Activated CD8-positive, alpha-beta T cell treated with anti-CD3 and anti-CD28 coated beads for 36 hours (primary cell): ENCODE results near the gene GPC5. TPM values are rescaled to one million over a fixed set of nuclear protein-coding genes. Genes with fewer than 3 reads are reported as not detected.

Source experiments
- ATAC-seq: fragments of 200-7000 bp; cut with Tn5 transposase; one replicate; pipeline ENCODE4 v1.10.0; 2021; ENCODE audit warnings: mild to moderate bottlenecking, moderate library complexity
- CTCF ChIA-PET: fragments of 350-600 bp; sonication (Branson Sonifier 250); formaldehyde crosslinking; loops from one replicate; lab custom pipeline; 2021; ENCODE audit warnings: antibody characterized with exemption; lab: Charles Lee
- POLR2A ChIA-PET: fragments of 350-600 bp; sonication (Branson Sonifier 250); formaldehyde crosslinking; loops from one replicate; lab custom pipeline; 2021; ENCODE audit warnings: antibody characterized with exemption; lab: Charles Lee
- DNase-seq: peaks from one replicate; pipeline ENCODE4 v3.0.0-alpha.2; 2020
- H3K27ac Mint-ChIP-seq: one replicate; pipeline ENCODE4 v1.8.0; 2021; ENCODE audit warnings: mild to moderate bottlenecking, mixed read lengths
- H3K27me3 Mint-ChIP-seq: one replicate; pipeline ENCODE4 v1.8.0; 2021; ENCODE audit warnings: mixed read lengths
- H3K36me3 Mint-ChIP-seq: one replicate; pipeline ENCODE4 v1.8.0; 2021; ENCODE audit warnings: low read depth, mixed read lengths
- H3K4me1 Mint-ChIP-seq: one replicate; pipeline ENCODE4 v1.8.0; 2021; ENCODE audit warnings: low read depth, mixed read lengths
- H3K4me3 Mint-ChIP-seq: one replicate; pipeline ENCODE4 v1.8.0; 2021; ENCODE audit warnings: mild to moderate bottlenecking, moderate library complexity, mixed read lengths
- H3K9me3 Mint-ChIP-seq: one replicate; pipeline ENCODE4 v1.8.0; 2021; ENCODE audit warnings: mixed read lengths
- CTCF ChIP-seq: fragments of 200-600 bp; IDR thresholded peaks from one replicate; pipeline ENCODE4 v1.8.0; 2022; ENCODE audit warnings: antibody characterized with exemption, mild to moderate bottlenecking
- intact Hi-C: fragments of 100-400 bp; cut with micrococcal nuclease; formaldehyde crosslinking; loops from one replicate; pipeline ENCODE4 v1.10.0; 2022
- total RNA-seq, 2 experiments: library from RNA; stranded (reverse); gene quantifications; one replicate each; pipeline ENCODE4 v1.2.3, GENCODE V29; 2021

Gene GPC5
- total RNA-seq, 2 experiments from 2014 or later: 0.13 to 0.14 TPM

- H3K27ac Mint-ChIP-seq: no peak overlapping the region
- DNase-seq (no peak), ATAC-seq (no peak)
- H3K27me3 Mint-ChIP-seq: no peaks in the 10 kb centered on the region
- intact Hi-C loops: no loop called here
- POLR2A ChIA-PET: no interaction called here
- CTCF ChIA-PET: no interaction called here
- H3K4me3 Mint-ChIP-seq: no peak overlapping the region
- no peaks in the 10 kb centered on the region for H3K36me3 Mint-ChIP-seq
- TF ChIP-seq CTCF: no peak
- H3K9me3 Mint-ChIP-seq: peaks cover 5% of the 10 kb centered on the region
- no peaks in the 10 kb centered on the region for H3K4me1 Mint-ChIP-seq
Observed at GRCh38 chr13:92321174-92321573, 922.8 kb downstream of the GPC5 start.

- H3K4me1 Mint-ChIP-seq: no peaks in the 10 kb centered on the region
- intact Hi-C loops: no loop called here
- ChIA-PET POLR2A (no interaction called here), CTCF (no interaction called here)
- TF ChIP-seq CTCF: no peak
- H3K9me3 Mint-ChIP-seq: peaks cover 4% of the 10 kb centered on the region
- H3K4me3 Mint-ChIP-seq: no peak overlapping the region
- H3K27me3 Mint-ChIP-seq: no peaks in the 10 kb centered on the region
- H3K27ac Mint-ChIP-seq: no peak overlapping the region
- DNase-seq (no peak), ATAC-seq (no peak)
- H3K36me3 Mint-ChIP-seq: no peaks in the 10 kb centered on the region
Observed at GRCh38 chr13:92345627-92346026, 947.2 kb downstream of the GPC5 start.

GRCh38 chr13:92346046-92346445, 947.6 kb downstream of the GPC5 start:
- H3K36me3 Mint-ChIP-seq: no peaks in the 10 kb centered on the region
- no peak overlapping the region for H3K27ac Mint-ChIP-seq
- POLR2A ChIA-PET: no interaction called here
- no peak for TF ChIP-seq CTCF
- H3K4me3 Mint-ChIP-seq: no peak overlapping the region
- no peaks in the 10 kb centered on the region for H3K4me1 Mint-ChIP-seq
- peaks cover 4% of the 10 kb centered on the region for H3K9me3 Mint-ChIP-seq
- ATAC-seq (no peak), DNase-seq (no peak)
- no peaks in the 10 kb centered on the region for H3K27me3 Mint-ChIP-seq
- intact Hi-C loops: no loop called here
- CTCF ChIA-PET: no interaction called here

- no peaks in the 10 kb centered on the region for H3K36me3 Mint-ChIP-seq
- DNase-seq: no peak
- intact Hi-C loops: no loop called here
- H3K4me3 Mint-ChIP-seq: no peak overlapping the region
- peaks cover 8% of the 10 kb centered on the region for H3K9me3 Mint-ChIP-seq
- ChIA-PET POLR2A (no interaction called here), CTCF (no interaction called here)
- no peak for ATAC-seq
- no peaks in the 10 kb centered on the region for H3K27me3 Mint-ChIP-seq
- no peak overlapping the region for H3K27ac Mint-ChIP-seq
- no peak for TF ChIP-seq CTCF
- no peaks in the 10 kb centered on the region for H3K4me1 Mint-ChIP-seq
Observed at GRCh38 chr13:92354583-92354982, 956.2 kb downstream of the GPC5 start.

GRCh38 chr13:92355213-92355612, 956.8 kb downstream of the GPC5 start:
- Mint-ChIP-seq H3K4me3 (no peak overlapping the region), H3K27ac (no peak overlapping the region), H3K9me3 (peaks cover 8% of the 10 kb centered on the region), H3K36me3 (no peaks in the 10 kb centered on the region), H3K4me1 (no peaks in the 10 kb centered on the region), H3K27me3 (no peaks in the 10 kb centered on the region)
- TF ChIP-seq CTCF: no peak
- intact Hi-C loops: no loop called here
- DNase-seq (no peak), ATAC-seq (no peak)
- CTCF ChIA-PET: no interaction called here
- POLR2A ChIA-PET: no interaction called here
